ENCODE data around the gene NLRP6.

DNA sequence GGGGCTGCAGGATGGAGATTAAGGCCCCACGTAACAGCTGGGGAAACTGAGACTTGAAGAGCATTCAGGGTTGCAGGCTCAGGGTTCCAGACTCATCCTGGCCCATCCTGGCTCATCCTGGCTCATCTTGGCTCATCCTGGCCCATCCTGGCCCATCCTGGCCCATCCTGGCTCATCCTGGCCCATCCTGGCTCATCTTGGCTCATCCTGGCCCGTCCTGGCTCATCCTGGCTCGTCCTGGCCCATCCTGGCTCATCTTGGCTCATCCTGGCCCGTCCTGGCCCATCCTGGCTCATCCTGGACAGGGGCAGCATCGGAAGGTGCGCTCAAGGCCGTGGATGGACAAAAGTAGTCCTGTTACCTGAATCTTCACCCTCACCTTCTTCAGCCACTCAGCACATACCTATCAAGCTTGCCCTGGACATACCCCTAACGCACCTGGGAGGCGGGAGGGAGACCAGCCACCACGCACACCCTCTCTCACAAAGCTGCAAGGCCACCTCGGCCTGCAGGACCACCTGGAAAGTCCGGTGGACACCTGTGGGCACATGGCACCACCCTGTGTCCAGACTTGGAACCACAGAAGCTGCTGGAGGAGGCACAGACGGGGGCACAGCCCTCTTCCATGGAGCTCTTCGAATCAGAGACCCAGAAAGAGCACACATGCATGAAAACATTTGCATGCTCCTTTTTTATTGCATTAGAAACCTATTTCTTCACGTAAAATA, 20.3 kb upstream of the NLRP6 start:
- TF ChIP-seq, protein P1, sequence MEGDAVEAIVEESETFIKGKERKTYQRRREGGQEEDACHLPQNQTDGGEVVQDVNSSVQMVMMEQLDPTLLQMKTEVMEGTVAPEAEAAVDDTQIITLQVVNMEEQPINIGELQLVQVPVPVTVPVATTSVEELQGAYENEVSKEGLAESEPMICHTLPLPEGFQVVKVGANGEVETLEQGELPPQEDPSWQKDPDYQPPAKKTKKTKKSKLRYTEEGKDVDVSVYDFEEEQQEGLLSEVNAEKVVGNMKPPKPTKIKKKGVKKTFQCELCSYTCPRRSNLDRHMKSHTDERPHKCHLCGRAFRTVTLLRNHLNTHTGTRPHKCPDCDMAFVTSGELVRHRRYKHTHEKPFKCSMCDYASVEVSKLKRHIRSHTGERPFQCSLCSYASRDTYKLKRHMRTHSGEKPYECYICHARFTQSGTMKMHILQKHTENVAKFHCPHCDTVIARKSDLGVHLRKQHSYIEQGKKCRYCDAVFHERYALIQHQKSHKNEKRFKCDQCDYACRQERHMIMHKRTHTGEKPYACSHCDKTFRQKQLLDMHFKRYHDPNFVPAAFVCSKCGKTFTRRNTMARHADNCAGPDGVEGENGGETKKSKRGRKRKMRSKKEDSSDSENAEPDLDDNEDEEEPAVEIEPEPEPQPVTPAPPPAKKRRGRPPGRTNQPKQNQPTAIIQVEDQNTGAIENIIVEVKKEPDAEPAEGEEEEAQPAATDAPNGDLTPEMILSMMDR (conservative IDR thresholded peaks at IDR 0.05; ENCODE audit: low read depth, low read length) = 0 out of 2 replicates have a peak, but pooled peaks have one; percentile 13
- TF ChIP-seq EZH2 (IDR thresholded peaks at IDR 0.05; ENCODE audit: borderline replicate concordance, low read depth, low read length, poor library complexity, severe bottlenecking) = no peak

Data from A673 (cell line).